NCI-H446 (cell line): Measurements from ENCODE around the gene CHRM3.
"Not testable (repeated sequence)": the region's sequence is repeated elsewhere in the genome, so short reads cannot be mapped to it uniquely, and the experiment has no call there.

ENCODE experiments used
- DNase-seq, 2 experiments: peaks; one replicate each; lab custom pipeline; 2025; lab: John Stamatoyannopoulos, UW

Gene CHRM3

DNA sequence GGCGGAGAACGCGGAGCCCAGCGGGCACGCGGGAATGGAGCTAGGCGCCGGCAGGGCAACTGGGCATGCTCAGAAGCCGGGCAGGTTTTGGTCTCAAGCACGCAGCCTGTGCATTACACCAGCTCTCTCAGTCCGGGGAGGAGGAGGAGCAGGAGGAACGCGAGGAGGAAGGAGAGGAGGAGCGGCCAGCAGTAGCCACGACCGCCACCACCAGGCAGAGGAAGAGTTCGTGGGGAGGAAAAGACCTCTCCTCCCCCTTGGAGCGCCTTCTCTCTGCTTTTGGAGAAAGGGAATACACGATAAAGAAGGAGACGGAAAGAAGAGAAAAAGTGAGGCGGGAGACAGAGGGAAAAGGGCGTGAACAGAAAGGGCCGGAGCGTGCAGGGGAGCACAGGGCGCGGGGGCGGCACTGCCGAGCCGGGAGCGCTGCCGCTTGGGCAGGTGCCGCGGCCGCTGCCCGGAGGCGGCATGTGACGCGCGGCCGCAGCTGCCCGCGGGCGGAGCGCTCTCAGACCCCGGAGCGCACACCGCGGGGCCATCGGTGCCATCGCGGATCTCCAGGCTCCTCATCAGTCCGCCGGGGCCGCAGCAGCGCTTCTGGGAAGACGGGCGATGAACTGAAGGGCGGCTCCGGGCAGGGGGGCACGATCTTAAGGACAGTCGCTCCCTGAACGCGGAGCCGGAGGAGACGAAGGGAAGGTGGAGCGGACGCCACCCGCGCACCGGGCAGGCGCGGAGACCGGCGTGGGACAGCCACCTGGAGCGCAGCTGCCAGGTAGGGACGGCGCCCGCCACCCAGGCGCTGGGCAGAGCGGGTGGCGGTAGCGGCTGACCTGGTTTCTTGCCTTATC lies at the start of gene CHRM3:
CHRM3 (plus strand) TSS at position 116 of the 851 bp plus-strand sequence. CDS start 520,884 bp downstream, outside the sequence.
- DNase-seq: peak; percentile 34 to 64

DNA sequence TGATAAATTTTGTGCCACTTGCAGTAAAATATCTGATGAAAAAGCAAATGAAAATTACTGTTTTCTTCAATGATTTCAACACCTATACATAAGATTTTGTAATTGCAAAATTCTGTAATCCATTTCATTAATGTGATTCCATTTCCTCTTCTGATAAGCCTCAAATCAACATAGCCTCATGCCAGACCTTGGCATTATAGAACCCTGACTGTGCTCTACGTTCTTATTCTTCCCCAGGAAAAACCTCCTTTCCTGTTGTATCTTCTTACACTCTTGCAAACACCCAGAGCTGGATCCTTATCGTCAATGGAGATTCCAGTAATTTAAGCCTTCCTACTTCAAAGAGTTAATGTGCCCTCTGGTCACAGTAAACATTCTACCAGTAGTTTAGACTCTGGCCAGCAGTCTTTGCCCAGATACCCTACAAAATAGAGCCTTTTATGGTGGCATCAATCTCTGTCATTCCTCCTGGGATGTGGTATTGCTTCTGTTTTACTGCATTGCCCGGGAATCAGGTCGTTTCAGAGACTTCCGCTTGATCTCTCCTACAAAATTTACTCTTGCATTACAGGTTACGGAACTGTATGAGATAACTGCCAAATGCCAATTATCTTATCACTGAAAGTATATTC lies 48.5 kb upstream of the CHRM3 start:
- DNase-seq: no peak

DNA sequence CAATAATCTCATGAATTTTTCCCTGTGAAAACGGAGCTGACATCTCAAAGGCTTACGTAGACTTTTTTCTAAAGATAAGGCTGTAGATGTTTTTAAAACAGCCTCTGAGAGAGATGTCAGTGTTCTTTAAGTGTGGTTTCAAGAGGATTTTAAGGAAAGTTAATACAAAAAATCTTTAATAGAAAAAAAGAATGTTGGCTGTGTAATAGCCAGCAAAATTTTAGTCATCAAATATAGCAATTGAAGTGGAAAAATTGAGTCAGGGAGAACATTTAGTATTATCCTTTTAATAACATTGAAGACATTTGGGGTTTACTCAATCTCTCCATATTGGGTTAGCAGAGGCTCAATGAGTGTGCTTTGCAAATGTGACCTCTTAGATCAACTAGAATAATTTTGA lies 38.6 kb upstream of the CHRM3 start:
- DNase-seq: no peak

DNA sequence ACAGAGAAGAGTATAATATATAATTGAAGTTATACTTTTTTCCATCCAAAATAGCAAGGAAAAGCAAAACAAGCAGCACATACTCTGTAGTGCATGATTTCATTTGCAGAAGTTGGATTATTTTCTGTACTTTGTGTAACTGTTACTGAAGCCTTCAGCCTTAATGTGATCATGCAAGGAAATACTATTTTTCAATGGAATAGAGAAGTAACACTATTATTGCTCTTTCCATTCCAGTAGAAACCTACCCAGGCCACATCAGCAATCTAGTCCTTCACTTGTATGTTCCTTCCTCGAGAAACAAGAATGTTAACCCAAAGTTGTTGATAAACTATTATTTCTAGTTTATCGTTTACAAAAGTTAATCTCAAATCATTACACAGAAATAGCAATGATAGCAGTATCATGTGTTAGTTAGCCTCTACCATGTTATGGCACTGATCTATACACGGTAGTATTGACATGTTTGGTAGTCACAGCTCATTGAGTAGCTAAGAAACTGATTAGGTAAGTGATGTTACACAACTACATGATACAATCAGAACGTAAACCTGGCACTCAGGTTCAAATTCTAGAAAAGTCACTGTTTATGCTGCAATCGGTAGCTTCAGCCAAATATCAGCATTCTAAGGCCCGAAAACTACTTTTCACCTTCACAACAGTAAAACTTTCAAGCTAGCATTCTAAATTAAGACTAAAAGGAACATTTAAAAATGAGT lies 37.6 kb upstream of the CHRM3 start:
- DNase-seq: no peak

DNA sequence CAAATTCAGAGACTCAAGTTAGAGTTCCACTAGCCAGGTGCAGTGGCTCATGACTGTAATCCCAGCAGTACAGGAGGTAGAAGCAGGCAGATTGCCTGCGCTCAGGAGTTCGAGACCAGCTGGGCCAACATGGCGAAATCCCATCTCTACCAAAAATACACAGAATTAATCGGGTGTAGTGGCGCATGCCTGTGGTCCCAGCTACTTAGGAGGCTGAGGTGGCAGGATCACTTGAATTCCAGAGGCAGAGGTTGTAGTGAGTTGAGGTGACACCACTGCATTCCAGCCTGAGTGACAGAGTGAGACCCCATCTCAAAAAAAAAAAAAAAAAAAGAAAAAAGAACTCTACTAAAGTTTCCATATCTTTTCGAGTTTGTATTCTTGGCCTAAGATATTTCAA lies 36.7 kb upstream of the CHRM3 start:
- DNase-seq: no peak

DNA sequence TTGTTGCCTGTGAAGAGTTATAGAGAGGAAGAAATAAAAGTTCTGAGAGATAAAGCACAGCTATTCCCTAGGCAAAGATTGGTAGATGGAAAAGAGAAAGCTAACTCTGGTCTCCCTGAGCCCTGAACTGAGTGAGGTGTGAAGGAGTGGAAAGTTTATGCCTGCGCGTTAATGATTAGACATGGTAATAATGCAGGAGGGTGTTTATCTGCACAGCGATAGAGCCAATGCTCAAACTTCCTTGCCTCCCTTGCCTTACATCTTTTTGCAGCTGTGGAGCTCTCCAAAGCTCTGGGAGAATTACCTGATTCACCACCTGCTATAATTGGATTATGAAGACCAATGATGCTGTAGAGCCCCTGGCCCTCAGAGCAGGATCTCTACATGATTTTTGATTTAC lies 32.8 kb upstream of the CHRM3 start:
- DNase-seq: no peak

DNA sequence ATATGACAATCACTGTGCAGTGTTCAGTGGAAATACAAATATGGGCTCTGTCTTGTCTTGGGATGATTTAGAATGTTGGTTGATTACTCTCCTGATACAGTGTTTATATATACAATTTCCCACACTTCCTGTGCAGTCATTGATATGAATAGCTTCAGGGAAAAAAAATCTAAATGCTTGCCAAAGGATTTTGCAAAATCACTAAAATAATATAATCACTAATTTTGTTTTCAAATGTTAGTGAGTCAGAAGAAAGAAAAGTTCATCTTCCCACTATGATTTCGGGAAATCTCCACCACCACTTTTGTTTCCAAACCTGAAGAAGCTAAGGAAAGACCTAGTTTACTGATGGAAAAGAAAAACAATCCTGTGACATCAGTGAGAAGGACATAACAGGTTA lies 32.1 kb upstream of the CHRM3 start:
- DNase-seq: no peak

DNA sequence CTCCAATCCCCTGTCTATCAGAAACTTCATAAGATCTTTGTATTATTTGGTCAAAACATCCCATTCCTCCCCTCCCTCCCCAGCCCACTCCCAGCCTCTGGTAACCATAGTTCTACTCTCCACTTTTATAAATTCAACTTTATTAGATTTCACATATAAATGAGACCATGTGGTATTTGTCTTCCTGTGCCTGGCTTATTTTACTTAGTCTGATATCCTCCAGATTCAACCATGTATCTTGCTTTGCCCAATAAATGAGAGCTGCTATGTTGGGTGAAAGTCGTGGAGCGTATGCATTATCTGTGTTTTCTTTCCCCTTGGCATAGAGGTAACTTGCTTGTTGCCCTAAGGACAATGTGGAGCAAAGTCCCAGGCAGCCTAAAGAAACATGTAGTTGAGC lies 28.5 kb upstream of the CHRM3 start:
- no peak for DNase-seq

DNA sequence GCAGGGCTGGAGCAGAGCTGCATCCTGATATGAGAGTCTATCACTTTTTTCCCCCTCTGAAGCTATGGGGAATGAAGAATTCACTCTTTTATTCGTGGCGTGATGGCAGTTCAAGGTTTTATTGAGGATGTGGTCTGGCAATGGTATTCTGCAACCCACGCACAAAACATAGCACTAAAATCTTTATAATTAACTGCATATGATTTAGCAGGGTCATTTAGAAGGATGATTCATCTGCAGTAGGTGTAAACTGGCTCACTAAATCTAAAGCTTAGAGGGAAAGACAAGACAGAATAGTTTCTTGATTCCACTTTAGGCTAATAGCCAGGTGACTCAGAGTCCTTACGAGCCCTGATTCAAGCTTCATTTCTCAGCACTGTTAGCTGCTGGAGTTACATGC lies 25.0 kb upstream of the CHRM3 start:
- peak in 1 of 2 experiments; percentile 7 for DNase-seq

DNA sequence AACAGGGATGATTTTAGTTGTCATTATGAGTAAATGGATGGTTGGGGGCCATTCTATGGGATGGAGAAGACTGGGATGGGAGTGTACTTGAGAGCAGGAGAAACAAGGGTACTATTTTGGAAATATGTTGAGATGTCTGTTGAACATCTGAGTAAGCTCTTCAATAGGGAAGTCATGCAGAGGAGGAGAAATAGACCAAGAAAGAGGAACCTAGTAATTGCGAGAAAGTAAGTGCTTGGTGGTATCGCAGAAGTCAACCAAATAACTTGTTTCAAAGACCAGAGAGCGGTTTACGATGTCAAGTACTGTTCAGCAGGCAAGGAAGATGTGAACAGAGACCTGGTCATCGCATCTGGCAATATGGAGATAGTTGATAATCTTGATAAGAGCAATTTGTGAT lies 22.4 kb upstream of the CHRM3 start:
- DNase-seq: no peak

DNA sequence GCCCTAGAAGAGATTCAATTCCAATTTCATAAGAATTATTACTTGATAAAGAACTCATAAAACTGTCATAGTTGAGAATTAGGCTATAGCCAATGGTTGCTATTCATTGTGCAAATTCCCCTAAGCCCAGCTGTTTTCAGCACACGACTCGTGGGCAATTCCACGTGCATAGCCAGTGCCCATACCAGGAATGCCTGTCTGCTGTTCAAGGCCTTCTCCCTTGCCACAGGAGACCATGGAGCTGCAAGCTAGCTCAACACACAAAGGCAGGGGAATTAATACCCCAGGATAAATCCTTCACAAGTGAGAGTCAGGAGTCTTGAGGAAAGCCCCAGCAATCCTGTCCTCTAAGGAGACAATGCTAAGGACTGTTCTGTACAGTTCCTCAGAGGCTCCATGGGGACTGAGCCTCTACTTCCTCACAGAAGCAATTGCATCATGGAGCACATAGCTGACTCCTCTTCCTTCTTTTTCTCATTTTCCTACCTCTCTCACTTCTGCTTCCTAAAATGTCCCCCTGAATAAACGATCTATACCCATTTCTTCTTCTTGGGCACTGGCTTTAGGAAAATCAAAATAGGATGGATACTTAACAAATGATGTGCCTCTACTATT lies 19.1 kb upstream of the CHRM3 start:
- DNase-seq: no peak

DNA sequence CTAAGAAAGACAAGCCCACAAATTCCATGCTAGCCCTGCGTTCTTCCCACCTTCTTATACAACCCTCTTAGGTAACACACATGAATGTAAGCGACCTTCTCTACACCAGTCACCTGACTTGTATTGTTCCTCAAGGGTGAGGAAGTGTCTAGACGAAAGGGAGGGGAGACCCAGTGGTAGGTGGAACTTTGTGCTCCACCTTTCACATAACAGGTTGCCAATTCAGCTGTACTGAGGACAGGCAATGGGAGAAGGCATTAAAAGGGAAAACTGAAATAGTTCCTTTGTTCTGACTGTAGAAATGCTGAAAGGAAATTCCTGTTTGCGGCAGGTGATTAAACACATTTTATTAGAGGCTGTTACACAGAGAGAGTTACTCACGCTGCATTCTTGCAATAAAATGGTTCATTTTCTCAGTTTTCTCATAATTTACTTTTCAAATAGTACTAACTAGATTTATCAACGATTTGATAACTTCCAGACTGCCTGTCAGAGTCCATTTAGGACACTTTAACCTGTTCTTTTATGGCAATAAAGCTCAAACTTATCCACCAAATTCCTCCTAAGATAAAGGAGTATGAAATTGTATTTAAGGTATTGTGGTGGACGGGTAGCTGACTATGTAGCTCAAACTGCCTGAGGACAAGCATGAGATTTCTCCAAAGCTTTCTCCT lies 17.8 kb upstream of the CHRM3 start:
- DNase-seq: no peak

DNA sequence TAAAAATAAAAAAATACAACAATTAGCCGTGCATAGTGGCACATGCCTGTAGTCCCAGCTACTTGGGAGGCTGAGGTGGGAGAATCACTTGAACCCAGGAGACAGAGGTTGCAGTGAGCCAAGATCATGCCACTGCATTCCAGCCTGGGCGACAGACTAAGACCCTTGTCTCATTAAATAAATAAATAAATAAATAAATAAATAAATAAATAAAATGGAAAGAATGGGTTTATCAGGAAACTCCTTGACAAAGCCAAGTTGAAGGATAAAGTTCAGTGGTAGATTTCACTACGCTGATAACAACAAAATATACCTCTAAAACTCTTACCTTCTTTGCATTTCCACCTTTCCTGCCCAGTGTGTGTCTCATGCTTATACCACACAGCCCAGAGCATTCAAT lies 15.5 kb upstream of the CHRM3 start:
- not testable (repeated sequence) for DNase-seq

DNA sequence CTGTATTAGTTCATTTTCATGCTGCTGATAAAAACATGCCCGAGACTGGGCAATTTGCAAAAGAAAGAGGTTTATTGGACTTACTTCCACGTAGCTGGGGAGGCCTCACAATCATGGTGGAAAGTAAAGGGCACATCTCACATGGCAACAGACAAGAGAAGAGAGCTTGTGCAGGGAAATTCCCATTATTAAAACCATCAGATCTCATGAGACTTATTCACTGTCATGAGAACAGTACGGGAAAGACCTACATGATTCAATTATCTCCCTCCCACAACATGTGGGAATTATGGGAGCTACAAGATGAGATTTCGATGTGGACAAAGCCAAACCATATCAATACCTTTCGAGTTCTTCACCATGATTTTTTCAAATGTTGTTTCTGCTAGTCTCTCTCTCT lies 3.7 kb upstream of the CHRM3 start:
- no peak for DNase-seq

DNA sequence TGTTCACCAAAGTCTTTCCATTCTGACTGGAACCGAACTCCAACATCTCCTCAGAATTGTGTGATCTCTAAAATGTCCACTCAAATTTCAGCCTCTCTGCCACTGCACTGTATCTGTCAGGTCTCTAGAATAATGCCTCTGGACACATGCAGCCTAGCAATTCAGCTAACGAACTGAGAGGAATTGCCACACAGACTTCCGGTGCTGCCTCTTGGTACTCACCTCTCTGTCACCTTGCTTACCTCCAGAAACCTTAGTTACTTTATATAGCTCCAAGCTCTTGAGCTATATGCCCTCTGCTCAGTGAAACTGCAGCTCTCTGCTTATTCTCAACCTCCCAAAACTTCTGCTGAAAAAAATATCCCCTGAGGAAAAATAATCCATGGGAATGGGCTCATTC lies 2.7 kb upstream of the CHRM3 start:
- DNase-seq: no peak

DNA sequence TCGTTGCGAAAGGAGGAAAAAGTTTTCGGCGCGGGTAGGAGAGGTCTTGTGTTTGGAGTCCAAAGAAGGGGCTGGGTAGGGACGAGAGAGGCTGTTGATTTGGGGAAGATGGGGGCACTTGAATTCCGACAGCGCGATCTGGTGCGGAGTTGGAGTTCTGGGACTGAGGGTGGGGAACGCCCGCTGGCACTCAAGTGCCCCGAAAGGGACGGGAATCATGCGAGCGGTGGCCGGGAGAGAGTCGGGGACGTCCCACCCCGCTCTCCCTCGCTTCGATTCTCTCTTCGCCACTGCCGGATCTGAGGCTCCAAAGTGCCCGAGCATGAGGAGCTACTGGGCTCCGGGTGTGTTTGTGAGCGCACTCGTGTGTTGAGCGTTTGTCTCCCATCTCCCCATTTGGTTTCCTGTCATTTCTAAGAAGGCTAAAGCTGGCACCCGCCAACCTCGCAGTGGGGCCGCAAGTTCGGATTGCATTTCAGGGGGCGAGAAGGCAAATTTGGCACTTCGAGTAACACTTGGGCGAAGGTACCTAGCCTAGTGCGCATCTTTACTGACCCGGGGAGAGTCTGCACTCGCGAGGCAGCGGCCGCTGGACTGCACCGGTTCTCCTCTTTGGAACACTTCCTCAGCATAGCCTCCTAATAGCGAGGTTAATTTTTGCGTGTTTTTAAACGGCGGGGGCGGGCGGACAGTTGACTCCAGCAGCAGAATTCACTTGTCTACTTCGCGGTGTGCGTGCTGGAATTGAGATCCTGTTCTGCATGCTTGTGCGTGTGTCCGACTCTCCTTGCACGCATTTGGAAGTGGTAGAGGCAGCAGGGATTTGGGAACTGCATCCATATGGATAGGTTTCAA lies 1.2 kb downstream of the CHRM3 start:
- DNase-seq: no peak

DNA sequence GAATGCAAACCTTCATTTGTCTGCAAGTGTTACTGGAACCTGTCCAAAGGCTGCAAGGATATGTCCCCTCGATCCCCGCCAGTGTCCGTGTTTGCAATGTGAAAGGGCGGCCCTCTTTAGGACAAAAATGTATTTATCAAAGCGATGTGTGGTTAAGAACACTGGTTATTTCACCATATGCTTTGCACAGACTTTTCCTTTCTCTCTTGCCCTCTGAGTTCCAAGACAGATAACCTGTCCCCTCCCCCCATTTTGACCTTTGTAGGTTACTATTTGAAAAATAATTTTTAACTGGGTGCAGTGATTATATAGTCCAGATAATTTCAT lies 1.8 kb downstream of the CHRM3 start:
- DNase-seq: no peak

DNA sequence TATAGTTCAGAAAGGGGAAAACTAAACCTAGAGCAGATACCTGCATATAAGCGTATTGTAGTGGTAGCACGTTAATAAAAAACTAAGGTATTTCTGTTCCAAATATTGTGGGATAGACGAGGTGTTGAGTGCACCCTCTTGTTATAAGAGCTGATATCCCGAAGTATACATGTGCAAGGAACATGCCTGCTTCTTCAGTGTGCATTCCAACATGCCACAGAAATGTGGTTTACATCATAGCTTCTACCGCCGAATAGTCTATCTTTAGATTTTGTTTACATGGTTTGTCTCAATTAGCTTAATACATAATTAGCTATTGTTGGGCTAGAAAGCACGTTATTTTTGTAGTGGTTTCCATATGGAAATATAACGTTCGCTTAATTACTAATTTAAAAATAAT lies 2.2 kb downstream of the CHRM3 start:
- DNase-seq: no peak

DNA sequence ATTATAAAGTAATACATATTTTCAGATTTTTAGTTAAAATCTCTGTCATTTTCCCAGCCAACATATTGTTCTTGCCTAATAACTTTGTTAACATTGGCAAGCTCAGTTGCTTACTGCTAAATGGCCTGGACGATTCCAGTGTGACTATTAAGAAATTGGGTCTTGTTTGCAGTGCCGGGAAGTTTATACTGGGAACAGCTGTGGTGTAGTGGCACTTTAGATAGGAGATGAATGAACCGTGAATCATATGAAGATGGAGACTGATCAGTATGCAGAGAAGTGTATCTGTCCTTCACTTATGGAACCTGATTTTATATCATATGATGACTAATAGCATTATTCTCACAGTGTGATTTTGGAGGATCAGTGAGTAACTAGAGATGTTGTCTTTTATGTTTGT lies 3.3 kb downstream of the CHRM3 start:
- no peak for DNase-seq

DNA sequence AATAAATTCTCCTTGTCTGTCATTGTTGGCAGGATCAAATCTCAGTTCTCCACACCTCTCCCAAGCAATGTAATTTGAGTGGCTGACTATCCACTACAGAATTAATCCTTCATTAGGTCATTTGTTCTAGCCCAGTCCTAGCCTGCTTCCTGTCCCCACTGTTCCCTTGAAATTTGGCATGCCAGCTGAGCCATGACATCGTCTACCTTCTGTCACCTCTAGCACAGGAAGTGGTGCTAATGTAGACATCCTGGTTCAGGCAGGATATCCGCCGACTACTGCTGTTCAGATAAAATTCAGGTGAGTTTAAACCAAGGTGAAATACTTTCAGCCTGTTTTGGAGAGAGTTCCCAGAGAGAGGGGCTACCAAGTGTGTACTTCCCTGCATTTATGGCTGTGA lies 5.9 kb downstream of the CHRM3 start:
- DNase-seq: no peak

DNA sequence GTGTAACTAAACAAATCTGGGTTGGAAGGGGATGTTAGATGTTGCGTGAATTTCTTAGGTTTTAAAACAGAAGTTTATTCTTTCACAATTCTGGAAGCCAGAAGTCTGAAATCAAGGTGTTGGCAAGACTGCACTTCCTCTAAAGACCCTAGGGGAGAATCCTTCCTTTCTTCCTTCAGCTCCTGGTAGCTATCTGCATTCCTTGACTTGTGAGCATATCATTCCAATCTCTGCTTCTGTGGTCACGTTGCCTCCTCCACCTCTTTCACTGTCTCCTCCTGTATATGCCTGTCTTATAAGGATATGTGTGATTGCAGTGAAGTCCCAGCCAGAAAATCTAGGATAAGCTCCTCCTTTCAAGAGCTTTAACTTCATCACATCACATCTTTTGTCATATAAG lies 7.7 kb downstream of the CHRM3 start:
- no peak for DNase-seq
